Muscle layer of duodenum (tissue), 2 donors: ENCODE results near the gene COL6A3.

Experiments
- H3K27ac ChIP-seq: one replicate; pipeline ENCODE4 v1.7.0; 2013; ENCODE audit warnings: mild to moderate bottlenecking, low read length
- H3K27me3 ChIP-seq: one replicate; pipeline ENCODE4 v1.7.0; 2013; ENCODE audit warnings: low read depth, mild to moderate bottlenecking, control low read depth, low read length
- H3K36me3 ChIP-seq, 2 donors: one replicate each; pipeline ENCODE4 v1.7.0; 2013; ENCODE audit warnings: low read length in 2 of 2, control low read depth in 1 of 2, mild to moderate bottlenecking in 1 of 2; ENCODE audit not compliant: insufficient read depth in 2 of 2, control insufficient read depth in 1 of 2
- H3K4me1 ChIP-seq, 2 donors: one replicate each; pipeline ENCODE4 v1.7.0; 2013; ENCODE audit warnings: low read length in 2 of 2, mild to moderate bottlenecking in 2 of 2, control low read depth in 1 of 2, moderate library complexity in 1 of 2; ENCODE audit not compliant: insufficient read depth in 2 of 2, control insufficient read depth in 1 of 2
- H3K4me3 ChIP-seq, 2 donors: one replicate each; pipeline ENCODE4 v1.7.0; 2013; ENCODE audit warnings: low read length in 2 of 2, low read depth in 1 of 2, mild to moderate bottlenecking in 1 of 2
- H3K9me3 ChIP-seq, 2 donors: one replicate each; pipeline ENCODE4 v1.7.0; 2013; ENCODE audit warnings: low read length in 2 of 2, control low read depth in 1 of 2, mild to moderate bottlenecking in 1 of 2; ENCODE audit not compliant: control insufficient read depth in 1 of 2
- donor health status: healthy.

Gene COL6A3

GRCh38 chr2:237451643-237452469 lies 37.9 kb upstream of the COL6A3 start:
- Histone ChIP-seq H3K36me3 (no peaks in the 10 kb centered on the region), H3K27me3 (no peaks in the 10 kb centered on the region), H3K4me1 (peaks cover 0 to 3% of the 10 kb centered on the region in 2 donors), H3K9me3 (no peaks in the 10 kb centered on the region), H3K4me3 (no peak overlapping the region), H3K27ac (no peak overlapping the region)

GRCh38 chr2:237450583-237450982 lies 36.6 kb upstream of the COL6A3 start:
- Histone ChIP-seq H3K9me3 (no peaks in the 10 kb centered on the region), H3K27me3 (no peaks in the 10 kb centered on the region), H3K4me1 (peaks cover 0 to 3% of the 10 kb centered on the region in 2 donors), H3K27ac (no peak overlapping the region), H3K4me3 (no peak overlapping the region), H3K36me3 (no peaks in the 10 kb centered on the region)

DNA sequence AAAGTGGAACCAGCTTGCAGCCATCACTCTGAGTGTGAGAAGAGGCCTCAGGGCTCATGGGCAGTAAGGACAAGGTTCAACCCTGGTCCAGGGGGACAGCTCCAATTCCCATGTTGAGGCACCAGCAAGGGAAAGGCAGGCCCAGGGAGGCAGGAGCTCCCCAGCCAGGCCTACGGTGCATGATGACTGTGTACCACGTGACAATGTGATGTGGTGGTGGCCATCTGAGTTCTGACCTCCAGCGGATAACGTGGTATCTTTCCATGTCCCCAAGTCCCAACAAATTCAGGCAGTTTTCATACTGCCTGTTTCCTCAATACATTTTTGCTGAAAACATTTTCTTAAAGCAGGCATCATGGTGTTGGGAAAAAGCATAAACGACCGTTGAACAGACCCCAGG lies 36.1 kb upstream of the COL6A3 start:
- H3K36me3 ChIP-seq, result no peaks in the 10 kb centered on the region
- peaks cover 0 to 3% of the 10 kb centered on the region in 2 donors for H3K4me1 ChIP-seq
- H3K27me3 ChIP-seq, result no peaks in the 10 kb centered on the region
- H3K4me3 ChIP-seq, result no peak overlapping the region
- no peaks in the 10 kb centered on the region for H3K9me3 ChIP-seq
- peak overlapping the region; percentile 5 for H3K27ac ChIP-seq

DNA sequence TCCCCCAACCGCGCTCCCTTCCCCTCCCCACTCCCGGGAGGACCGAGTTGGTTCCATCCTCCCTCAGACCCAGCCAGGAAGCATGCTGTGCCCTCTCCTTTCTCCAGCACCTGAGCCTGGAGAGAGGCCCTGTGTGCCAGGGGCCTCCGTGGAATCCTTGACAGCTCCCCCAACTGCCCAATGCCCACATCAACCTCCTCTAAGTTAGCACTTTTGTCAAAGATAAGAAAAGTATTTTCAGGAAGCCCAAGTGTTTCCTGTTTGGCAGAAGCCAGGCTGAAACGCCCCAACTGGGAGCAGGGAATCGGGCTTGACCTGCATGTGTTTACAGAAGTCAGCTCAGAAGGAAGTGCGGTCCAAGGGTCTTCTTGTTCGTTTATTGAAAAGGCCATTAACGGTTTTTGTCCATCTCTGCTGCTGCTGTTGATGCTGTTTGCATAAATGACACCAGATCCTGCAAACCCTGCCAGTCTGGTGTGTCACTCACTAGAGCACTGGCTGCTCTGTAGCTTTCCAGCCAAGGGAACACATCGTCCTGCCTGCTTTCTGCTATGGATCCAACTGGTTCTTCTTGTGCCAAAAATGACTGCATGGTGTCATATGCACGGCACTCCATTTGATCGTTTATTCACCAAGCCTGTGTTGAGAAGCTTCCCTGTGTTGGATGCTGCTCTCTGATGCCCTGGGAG lies 35.4 kb upstream of the COL6A3 start:
- no peak overlapping the region for H3K4me3 ChIP-seq
- no peaks in the 10 kb centered on the region for H3K36me3 ChIP-seq
- H3K27me3 ChIP-seq, result no peaks in the 10 kb centered on the region
- no peaks in the 10 kb centered on the region for H3K9me3 ChIP-seq
- H3K4me1 ChIP-seq, result peaks cover 0 to 3% of the 10 kb centered on the region in 2 donors
- H3K27ac ChIP-seq, result peak overlapping the region; percentile 19

GRCh38 chr2:237448626-237449025 lies 34.7 kb upstream of the COL6A3 start:
- peak overlapping the region; percentile 19 for H3K27ac ChIP-seq

GRCh38 chr2:237448171-237448570 lies 34.2 kb upstream of the COL6A3 start:
- Histone ChIP-seq H3K36me3 (no peaks in the 10 kb centered on the region), H3K4me1 (peaks cover 3 to 4% of the 10 kb centered on the region in 2 donors), H3K27me3 (no peaks in the 10 kb centered on the region), H3K27ac (no peak overlapping the region), H3K4me3 (no peak overlapping the region), H3K9me3 (no peaks in the 10 kb centered on the region)

More at GRCh38 chr2:237448626-237449025, 34.7 kb upstream of the COL6A3 start:
- Histone ChIP-seq H3K9me3 (no peaks in the 10 kb centered on the region), H3K27me3 (no peaks in the 10 kb centered on the region), H3K36me3 (no peaks in the 10 kb centered on the region), H3K4me3 (no peak overlapping the region), H3K4me1 (peaks cover 3 to 4% of the 10 kb centered on the region in 2 donors)

GRCh38 chr2:237447496-237447895 lies 33.5 kb upstream of the COL6A3 start:
- Histone ChIP-seq H3K27me3 (no peaks in the 10 kb centered on the region), H3K9me3 (no peaks in the 10 kb centered on the region), H3K4me1 (peaks cover 3 to 4% of the 10 kb centered on the region in 2 donors), H3K27ac (no peak overlapping the region), H3K36me3 (no peaks in the 10 kb centered on the region), H3K4me3 (no peak overlapping the region)

DNA sequence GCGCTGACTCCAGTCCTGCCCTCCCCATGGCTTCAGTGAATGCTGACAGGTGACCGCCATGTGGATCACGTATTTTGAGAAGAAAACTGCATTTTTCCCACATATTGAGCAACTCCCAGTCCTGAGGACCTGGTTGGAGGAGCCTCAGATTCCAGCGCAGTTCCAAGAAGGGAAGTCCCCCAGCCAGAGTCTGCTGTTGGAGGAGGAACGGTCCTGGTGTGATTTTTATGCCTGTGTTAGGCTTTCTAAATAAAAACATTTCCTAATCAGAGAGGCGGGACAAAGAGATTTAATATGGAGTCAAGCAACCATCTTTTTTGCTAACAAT lies 32.3 kb upstream of the COL6A3 start:
- Histone ChIP-seq H3K9me3 (no peaks in the 10 kb centered on the region), H3K27ac (no peak overlapping the region), H3K4me3 (no peak overlapping the region), H3K27me3 (no peaks in the 10 kb centered on the region), H3K36me3 (no peaks in the 10 kb centered on the region), H3K4me1 (peaks cover 3 to 4% of the 10 kb centered on the region in 2 donors)

DNA sequence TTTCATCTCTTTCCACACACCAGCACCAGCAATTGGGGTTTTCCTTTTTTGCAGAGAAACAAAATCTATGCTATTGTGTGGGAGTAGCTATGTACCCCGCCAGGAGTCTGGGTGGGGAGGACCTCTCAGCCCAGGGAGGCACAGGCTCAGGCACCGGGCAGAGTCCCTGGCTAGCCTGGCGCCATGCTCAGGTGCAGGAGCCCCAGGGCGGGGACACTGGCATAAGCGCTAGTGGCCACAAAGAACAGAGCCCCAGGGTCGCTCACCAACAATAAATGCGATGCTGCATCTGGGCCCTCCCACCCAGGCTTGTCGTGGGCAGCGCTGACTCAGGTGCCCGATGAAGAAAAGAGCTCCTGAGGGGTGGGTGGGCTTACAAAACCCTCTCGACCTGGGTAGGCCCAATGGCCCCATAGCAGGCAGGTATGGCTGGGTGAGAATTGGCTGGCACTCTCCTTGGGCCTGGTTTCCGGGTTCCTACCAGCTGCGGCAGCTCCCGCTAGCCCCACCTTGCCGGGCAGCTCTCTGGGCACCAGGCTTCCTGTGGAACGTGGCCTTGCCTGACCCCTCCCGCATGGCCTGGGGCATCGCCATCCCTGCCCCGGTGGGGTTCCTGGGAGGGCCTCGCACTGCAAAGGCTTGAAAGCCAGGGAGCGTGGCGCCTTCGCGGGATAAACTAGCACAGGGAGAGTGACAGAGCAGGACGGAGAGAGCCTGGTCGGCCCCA lies 31.8 kb upstream of the COL6A3 start:
- no peak overlapping the region for H3K4me3 ChIP-seq
- H3K4me1 ChIP-seq, result peaks cover 3 to 4% of the 10 kb centered on the region in 2 donors
- no peaks in the 10 kb centered on the region for H3K27me3 ChIP-seq
- H3K36me3 ChIP-seq, result no peaks in the 10 kb centered on the region
- no peak overlapping the region for H3K27ac ChIP-seq
- H3K9me3 ChIP-seq, result no peaks in the 10 kb centered on the region

GRCh38 chr2:237444071-237444470 lies 30.1 kb upstream of the COL6A3 start:
- Histone ChIP-seq H3K27ac (no peak overlapping the region), H3K9me3 (no peaks in the 10 kb centered on the region)

DNA sequence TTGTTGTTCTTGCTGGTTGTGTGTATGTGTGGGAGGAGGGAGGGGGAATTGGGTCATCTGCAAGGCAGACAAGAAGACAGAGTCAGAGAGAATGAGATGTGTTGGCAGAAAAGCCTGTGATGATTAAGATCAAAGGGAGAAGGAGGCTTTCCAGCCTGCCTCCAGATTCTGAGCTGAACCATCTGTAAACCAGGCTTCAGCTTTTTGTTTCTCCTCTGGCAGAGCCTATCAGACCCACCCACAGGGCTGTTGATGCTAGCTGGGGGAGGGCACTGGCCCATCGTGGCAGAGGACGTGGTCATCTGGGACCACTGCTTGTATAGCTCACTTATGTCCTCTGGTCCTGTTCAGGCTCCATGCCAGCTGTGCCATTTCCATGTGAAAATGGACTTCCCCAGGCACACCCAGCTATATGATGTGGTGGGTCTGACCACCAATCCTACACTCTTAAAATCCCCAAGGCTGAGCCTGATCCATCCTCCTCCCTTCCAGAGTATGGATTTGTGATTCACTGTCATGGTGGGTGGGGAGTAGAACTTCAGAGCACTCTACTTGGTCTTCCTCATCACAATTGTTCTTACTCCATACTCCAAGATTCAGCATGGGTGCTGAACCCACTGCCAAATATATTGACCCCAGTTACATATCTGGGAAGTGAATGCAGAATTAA lies 27.8 kb upstream of the COL6A3 start:
- Histone ChIP-seq H3K4me1 (peaks cover 0 to 4% of the 10 kb centered on the region in 2 donors), H3K4me3 (no peak overlapping the region), H3K36me3 (no peaks in the 10 kb centered on the region), H3K9me3 (no peaks in the 10 kb centered on the region), H3K27ac (no peak overlapping the region), H3K27me3 (no peaks in the 10 kb centered on the region)

More at GRCh38 chr2:237444071-237444470, 30.1 kb upstream of the COL6A3 start:
- Histone ChIP-seq H3K4me1 (peaks cover 2 to 4% of the 10 kb centered on the region in 2 donors), H3K27me3 (no peaks in the 10 kb centered on the region), H3K36me3 (no peaks in the 10 kb centered on the region), H3K4me3 (no peak overlapping the region)
